ENCODE results near the gene ASPSCR1.

- TF ChIP-seq CTCF (IDR thresholded peaks at IDR 0.05) = no peak
- no peak for TF ChIP-seq POLR2A (IDR thresholded peaks at IDR 0.05)
Measured at GRCh38 chr17:81994593-81995462, 17.4 kb downstream of the ASPSCR1 start.

Measured in body of pancreas (tissue), 4 donors.